ENCODE data around the gene SLC6A3. TPM values are rescaled to one million over a fixed set of nuclear protein-coding genes. Genes with fewer than 3 reads are reported as not detected.
"Not testable (repeated sequence)": the region's sequence is repeated elsewhere in the genome, so short reads cannot be mapped to it uniquely, and the experiment has no call there.

Gene SLC6A3
- total RNA-seq, 1 experiment from 2014 or later = not detected

- no peak overlapping the region for H3K27ac Mint-ChIP-seq (ENCODE audit: unreplicated experiment)
- no peak overlapping the region for H3K4me3 Mint-ChIP-seq (ENCODE audit: low read depth, unreplicated experiment)
- CTCF ChIA-PET = no interaction called here
- intact Hi-C loops (cut with micrococcal nuclease; ENCODE audit: unreplicated experiment) = no loop called here
- peaks cover 79% of the 10 kb centered on the region for H3K27me3 Mint-ChIP-seq (ENCODE audit: unreplicated experiment)
- no peak for TF ChIP-seq CTCF (IDR thresholded peaks at IDR 0.05; ENCODE audit: unreplicated experiment)
- no TSS peak for BruUV-seq (replicated peaks)
- H3K4me1 Mint-ChIP-seq (ENCODE audit: low read depth, unreplicated experiment) = no peaks in the 10 kb centered on the region
- H3K9me3 Mint-ChIP-seq (ENCODE audit: low read depth, unreplicated experiment) = no peaks in the 10 kb centered on the region
- no peaks in the 10 kb centered on the region for H3K36me3 Mint-ChIP-seq (ENCODE audit: insufficient read depth, unreplicated experiment)
- DNase-seq = peak; percentile 31
These were observed 69.1 kb downstream of the SLC6A3 start for GRCh38 chr5:1375871-1376810.

DNA sequence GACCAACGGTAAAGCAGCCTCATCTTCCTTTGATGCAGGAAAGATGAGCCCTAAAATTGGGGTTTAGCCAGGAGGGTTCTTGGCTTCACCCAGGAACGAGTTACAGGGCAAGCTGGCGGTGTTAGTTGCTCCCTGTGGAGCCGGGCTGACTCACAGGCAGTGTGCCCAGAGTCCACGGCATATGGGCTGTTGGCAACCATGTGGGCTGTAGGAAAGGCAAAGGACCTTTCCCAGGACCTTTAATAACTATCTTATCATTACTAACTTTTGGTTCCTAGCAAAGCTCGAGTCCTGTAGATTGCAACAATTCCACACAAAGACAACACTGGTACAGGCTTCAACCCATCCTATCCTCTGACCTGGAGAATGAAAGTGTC is 70.6 kb downstream of the SLC6A3 start:
- BruUV-seq (replicated peaks) = no TSS peak
- Mint-ChIP-seq H3K27me3 (ENCODE audit: unreplicated experiment) (peaks cover 84% of the 10 kb centered on the region), H3K9me3 (ENCODE audit: low read depth, unreplicated experiment) (no peaks in the 10 kb centered on the region), H3K27ac (ENCODE audit: unreplicated experiment) (no peak overlapping the region), H3K4me1 (ENCODE audit: low read depth, unreplicated experiment) (no peaks in the 10 kb centered on the region), H3K4me3 (ENCODE audit: low read depth, unreplicated experiment) (no peak overlapping the region), H3K36me3 (ENCODE audit: insufficient read depth, unreplicated experiment) (no peaks in the 10 kb centered on the region)
- CTCF ChIA-PET = no interaction called here
- intact Hi-C loops (cut with micrococcal nuclease; ENCODE audit: unreplicated experiment) = no loop called here
- no peak for TF ChIP-seq CTCF (IDR thresholded peaks at IDR 0.05; ENCODE audit: unreplicated experiment)
- DNase-seq = no peak

- CTCF ChIA-PET = interaction anchor here (0.7 kb wide), 1 partner anchor 33 kb away, joined by 4 read pairs; no protein-coding TSS in a partner anchor
- no peak overlapping the region for H3K4me3 Mint-ChIP-seq (ENCODE audit: low read depth, unreplicated experiment)
- peaks cover 84% of the 10 kb centered on the region for H3K27me3 Mint-ChIP-seq (ENCODE audit: unreplicated experiment)
- H3K4me1 Mint-ChIP-seq (ENCODE audit: low read depth, unreplicated experiment) = no peaks in the 10 kb centered on the region
- intact Hi-C loops (cut with micrococcal nuclease; ENCODE audit: unreplicated experiment) = no loop called here
- no peaks in the 10 kb centered on the region for H3K9me3 Mint-ChIP-seq (ENCODE audit: low read depth, unreplicated experiment)
- TF ChIP-seq CTCF (IDR thresholded peaks at IDR 0.05; ENCODE audit: unreplicated experiment) = no peak
- no peak for DNase-seq
- H3K27ac Mint-ChIP-seq (ENCODE audit: unreplicated experiment) = no peak overlapping the region
- no peaks in the 10 kb centered on the region for H3K36me3 Mint-ChIP-seq (ENCODE audit: insufficient read depth, unreplicated experiment)
- BruUV-seq (replicated peaks) = no TSS peak
These were observed 71.1 kb downstream of the SLC6A3 start for GRCh38 chr5:1374030-1374678.

DNA sequence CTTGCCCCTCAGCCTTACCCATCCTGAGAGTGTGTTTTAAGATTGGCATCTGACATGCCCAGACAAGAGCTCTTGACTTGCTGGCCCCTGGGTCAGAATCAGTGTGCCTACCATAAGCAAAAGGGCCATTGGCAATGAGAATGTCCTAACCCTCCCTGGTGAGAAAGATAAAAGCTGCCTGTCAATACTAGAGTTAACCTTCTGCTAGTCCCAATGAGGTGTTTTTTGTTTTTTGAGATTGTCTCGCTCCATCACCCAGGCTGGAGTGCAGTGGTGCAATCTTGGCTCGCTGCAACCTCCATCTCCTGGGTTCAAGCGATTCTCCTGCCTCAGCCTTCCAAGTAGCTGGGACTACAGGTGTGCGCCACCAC is 73.3 kb downstream of the SLC6A3 start:
- not testable (repeated sequence) for BruUV-seq (replicated peaks); DNase-seq; H3K4me3 Mint-ChIP-seq (ENCODE audit: low read depth, unreplicated experiment)

More for the DNA sequence above, 73.3 kb downstream of the SLC6A3 start:
- H3K27me3 Mint-ChIP-seq (ENCODE audit: unreplicated experiment) = peaks cover 92% of the 10 kb centered on the region
- H3K27ac Mint-ChIP-seq (ENCODE audit: unreplicated experiment); intact Hi-C loops (cut with micrococcal nuclease; ENCODE audit: unreplicated experiment); CTCF ChIA-PET; H3K36me3 Mint-ChIP-seq (ENCODE audit: insufficient read depth, unreplicated experiment); H3K4me1 Mint-ChIP-seq (ENCODE audit: low read depth, unreplicated experiment); H3K9me3 Mint-ChIP-seq (ENCODE audit: low read depth, unreplicated experiment): not testable (repeated sequence)
